HG03066 (cell line): ENCODE measurements around the gene FAM151A.

Experiments
- ATAC-seq: cut with Tn5 transposase; IDR thresholded peaks from one replicate; pipeline ENCODE4 v1.9.1; 2021; ENCODE audit warnings: low read depth; ENCODE audit not compliant: unreplicated experiment

FAM151A gene

DNA sequence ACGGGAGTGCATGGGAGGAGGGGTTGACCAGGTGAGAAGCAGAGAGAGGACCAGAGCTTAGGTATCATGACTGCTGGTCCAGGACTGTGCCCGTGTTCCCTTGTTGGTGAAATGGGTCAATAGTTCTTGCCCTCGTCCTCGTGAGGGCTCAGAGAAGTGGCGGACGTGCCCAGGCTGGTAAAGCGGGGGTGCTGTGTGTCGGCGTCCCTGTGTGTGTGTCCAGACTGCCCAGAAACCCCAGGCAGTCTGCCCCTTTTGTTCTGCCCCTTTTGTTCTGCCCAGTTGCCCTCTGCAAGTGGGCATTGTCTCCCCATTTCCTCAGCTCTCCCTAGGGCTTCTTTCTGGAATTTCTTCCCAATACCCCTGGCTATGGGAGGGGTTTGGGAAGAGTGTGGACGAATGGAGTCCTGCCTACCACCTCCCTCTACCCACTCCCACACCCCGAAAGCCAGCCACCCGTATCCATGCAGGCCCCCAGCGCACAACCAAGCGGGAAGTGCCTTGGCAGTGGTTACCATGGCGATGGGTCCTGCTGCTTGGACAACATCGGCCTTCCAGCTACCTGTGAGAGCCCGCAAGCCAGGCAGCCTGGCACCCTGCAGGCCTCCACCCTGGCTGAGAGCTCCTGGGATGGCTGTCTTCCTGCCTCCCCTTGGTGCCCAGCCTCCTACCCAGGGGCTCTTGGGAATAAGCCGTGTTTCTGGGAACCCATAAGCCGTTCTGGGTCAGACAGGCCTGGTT lies 40.6 kb downstream of the FAM151A start:
- ATAC-seq: no peak

DNA sequence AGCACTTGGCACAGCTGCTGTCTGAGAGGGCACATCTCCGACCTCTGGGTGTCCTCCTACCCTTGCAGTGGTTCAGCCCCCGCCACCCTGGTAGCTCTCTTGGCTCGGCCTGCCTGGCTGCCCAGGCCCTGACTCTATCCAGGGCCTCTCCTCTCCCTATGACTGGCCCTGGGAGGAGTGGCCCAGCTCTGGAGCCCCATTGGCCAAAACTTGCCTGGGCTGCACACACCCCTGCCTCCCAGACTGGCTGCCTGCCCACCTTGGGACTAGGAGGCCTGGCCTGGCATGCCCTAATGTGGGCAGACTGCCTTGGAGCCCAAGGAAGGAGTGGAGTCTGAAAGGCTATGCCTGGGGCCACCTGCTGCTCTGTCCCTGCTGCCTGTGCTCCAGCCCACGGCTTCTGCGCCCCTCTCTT lies 41.7 kb downstream of the FAM151A start:
- ATAC-seq: no peak

DNA sequence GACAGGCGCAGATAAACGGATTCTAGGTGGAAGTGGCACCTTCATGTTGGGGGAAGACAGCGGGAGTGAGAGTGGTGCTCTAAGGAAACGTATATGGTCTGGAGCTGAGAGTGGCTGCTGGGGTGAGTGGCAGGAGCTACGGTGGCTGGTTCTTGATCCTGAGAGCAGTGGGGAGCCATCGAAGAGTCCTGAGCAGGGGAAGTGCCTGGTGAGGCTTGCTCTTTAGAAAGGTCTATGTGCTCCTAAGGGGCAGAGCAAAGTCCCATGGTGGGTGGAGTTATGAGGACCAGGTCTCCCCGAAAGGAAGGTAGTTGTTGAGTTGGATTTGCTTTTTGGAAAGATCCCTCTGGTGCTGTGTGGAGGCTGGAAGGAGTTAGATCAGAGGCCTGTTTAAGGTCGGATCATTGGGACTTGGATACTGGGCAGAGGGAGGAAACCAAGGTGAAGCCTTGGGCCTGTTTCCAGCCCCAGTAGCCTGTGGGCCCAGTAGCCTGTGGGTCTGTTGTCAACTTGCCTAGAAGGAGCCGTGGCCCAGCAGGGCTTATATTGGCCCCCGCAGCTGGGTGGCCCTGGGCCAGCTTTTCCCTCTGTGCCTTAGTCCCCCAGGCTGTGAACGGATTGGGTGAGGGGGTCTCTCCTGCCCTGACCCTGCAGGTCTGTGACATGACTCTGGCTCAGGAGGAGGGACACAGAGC lies 42.3 kb downstream of the FAM151A start:
- ATAC-seq: no peak

DNA sequence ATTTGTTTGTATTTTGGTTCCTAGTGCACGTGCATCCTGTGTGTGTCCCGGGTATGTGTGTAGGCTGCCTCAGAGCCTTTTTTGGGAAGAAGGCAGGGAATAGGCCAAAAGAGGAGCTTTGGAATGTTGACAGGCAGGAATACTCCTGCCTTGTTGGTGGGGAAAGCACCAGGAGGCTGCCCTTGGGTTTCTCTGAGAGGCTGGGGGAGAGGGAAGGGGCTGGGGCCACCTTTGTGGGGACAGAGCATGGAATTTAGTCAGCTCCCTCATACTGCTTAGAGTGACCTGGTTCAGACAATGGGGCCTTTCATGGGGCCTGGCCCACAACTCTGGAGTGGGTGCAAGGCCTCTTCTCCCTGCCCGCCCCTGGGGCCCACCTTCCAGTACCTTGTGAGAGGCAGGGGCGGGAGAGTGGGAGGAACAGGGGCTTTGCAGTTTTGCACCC lies 44.0 kb downstream of the FAM151A start:
- no peak for ATAC-seq

DNA sequence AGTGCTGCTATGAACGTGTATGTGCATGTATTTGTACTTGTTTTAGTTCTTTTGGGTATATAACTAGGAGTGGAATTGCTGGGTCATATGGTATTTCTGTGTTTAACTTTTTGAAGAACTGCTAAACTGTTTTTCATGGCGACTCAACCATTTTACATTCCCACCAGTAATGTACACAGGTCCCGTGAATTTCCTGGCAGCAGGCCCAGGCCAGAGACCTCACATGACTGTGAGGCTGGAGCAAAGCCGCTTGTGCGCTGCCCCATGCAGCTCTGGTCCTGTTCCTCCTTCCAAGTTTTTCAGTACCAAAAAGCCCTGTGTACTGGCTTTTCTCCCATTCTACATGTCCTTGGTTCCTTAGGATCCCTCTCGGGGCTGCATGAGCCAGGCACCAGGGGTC lies 45.7 kb downstream of the FAM151A start:
- no peak for ATAC-seq

DNA sequence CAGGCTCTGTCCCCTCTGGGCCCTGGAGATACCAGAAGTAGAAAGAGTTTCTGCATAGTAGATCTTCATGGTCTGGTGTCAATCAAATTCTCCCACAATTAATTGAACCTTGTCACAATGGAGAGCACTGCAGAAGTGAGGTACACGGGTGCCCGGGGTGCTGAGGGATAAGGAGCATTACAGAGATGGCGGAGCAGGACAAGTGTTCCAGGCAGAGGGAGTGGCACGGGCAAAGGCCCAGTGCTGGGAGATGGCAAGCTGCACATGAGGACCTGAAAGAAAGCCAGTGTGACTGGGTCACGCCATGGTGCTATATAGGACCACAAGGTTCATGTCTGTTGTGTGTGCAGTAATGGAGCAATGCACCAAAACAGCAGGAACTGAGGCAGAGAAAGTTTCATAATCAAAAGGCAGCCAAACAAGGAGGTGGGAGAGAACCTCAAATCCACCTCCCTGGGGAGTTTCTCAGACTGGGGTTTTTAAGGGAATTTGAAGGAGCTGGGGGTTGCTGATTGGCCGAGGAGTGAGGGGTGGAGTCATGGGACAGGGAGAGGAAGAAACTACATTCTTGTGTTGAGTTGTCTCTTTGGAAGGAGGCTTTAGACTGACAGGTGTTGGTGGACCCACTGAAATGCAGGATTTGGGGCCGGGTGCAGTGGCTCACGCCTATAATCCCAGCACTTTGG lies 47.6 kb downstream of the FAM151A start:
- ATAC-seq: no peak

DNA sequence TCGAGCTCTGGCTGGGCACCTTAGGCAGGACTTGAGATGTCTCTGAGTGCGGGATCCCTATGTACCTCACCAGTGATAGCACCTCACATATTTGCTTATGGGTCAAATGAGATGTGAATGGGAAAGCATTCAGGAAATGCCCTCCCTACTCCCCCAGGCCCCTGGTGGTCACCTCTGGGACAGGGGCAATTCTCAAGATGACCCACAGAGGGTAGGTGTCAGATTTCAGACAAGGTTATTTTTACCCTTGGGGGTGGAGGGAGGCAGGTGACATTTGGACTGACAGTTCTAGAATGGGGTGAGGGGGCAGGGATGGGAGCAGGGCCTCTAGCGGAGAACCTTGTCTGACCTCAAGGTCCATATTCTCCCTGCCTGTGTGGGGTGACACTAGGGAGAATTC lies 48.2 kb downstream of the FAM151A start:
- no peak for ATAC-seq

DNA sequence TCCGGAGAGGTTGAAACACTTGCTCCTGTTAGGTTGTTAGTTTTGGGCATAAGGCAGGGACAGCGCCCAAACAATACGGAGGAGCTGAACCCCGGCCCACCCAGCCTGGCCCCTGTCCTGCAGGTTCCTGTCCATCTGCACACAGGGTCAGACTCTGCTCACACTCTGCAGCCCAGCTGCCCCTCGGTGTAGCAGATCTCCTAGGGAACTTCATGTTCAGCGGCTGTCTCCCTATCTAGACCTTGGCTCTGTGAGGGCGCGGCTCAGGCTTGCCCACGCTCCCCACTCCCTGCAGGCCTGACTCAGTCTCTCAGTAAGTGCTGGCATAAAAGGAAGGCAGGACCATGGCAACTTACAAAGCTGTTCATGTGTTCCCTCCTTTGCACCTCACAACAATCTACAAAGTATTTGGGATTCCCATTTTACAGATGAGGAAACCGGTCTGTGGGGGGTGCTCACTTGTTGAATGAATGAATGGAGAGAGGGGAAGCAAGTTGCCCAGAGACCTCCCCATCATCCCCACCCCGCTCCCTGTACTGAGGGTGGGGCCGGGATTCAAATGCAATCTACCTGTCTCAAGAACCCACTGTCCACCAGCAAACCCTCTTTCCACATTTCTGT lies 49.1 kb downstream of the FAM151A start:
- no peak for ATAC-seq

DNA sequence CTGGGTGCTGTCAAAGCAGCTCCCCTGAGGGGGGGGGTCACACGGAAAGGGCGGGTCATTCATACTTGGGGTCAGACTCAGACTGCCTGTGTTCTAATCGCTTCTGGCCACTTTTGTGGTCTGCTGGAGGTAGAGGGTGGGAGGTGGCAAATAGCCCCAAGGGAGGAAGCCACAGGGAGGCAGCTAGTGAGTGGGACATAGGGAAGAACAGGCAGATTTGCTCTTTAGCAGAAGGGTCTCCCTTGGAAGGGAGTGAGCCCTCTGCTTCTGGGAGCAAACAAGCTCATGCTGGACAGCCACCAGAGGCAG lies 50.8 kb downstream of the FAM151A start:
- no peak for ATAC-seq

DNA sequence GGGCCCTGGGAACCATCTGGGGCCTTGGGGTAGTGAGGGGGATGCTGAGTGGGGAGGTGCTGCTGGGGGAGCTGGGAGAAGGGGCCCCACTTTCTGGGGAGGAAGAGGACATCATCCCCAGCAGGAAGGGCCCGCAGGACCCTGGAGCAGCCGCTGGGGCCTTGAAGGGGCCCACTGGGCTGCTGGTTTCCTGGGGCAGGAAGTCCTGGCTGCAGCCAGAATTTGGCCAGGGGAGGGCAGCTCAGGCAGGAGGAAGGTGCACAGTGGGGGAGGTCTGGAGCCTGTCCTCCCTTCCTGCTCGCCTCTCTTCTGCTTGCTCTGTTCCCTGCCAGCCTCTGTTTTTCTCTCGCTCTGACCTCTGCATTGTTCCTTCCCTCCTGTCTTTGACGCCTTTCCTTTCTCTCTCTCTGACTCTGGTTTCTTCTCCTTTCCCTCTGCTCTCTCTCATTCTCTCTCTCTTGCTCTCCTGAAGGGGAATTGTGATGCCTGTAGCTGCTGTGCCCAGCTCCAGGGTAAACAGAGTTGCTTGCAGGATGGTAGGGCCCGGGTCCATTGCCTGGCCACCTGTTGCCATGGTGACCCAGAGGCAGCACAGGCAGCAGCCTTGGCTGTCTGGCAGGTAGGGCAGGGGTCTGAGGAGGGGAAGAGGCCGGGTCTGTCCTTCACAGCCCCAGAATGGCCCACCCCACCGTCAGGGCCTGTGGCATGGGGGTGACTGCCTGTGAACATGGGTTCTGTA lies 51.4 kb downstream of the FAM151A start:
- ATAC-seq: no peak

DNA sequence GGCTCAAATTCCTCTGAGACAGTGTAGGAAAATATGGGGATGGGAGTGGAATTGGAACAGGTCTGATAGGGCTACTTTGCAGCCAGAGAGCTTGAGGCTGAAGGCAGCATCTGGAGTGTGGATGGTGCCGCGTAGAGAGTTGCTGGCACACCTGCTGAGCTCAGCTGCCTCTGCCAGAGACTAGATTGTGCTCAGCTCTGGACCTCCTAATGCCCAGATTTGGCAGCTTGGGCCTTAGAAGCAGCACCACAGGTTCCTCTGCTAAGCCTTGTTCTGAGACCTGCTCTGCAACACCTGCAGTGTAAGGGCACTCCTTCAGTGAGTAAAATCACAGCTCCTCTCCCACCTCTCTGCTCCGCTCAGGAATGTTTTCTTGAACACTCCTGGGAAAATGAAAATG lies 52.0 kb downstream of the FAM151A start:
- no peak for ATAC-seq

DNA sequence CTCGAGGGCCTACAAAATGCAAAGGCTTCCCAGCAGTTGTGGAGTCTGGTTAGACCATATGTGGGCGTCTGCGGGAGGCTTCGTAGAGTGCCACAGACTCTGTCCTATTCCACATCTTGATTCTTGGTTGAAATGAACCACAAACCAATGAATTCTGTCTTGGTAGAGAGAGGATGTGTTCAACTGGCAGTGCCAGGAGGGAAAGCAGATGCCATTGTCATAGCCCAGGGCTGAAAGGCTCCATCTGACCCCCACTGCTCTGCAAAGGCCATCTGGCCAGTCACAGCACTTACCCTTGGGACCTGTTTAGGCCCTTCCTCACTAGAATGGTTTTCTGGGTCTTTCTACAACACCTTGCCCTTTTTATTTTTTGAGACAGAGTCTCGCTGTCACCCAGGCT lies 53.2 kb downstream of the FAM151A start:
- ATAC-seq: no peak

DNA sequence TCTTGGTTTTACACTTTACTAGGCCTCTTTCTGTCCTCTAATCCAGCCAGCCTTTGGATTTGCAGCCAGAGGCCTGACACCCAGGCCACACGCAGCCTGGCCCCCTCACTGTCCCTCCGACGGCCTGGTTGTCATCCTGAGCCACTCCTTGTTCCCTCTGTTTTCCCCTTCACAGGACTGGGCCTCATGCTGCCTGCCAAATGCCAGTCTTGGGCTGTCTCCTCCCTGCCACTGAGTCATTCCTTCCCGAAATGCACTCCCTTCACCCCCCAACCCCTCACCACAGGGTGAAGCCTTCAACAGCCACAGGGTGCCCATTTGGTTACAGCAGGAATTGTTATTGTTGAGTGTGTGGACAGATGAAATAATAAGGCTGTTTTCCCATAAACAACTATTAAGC lies 54.0 kb downstream of the FAM151A start:
- ATAC-seq: no peak

DNA sequence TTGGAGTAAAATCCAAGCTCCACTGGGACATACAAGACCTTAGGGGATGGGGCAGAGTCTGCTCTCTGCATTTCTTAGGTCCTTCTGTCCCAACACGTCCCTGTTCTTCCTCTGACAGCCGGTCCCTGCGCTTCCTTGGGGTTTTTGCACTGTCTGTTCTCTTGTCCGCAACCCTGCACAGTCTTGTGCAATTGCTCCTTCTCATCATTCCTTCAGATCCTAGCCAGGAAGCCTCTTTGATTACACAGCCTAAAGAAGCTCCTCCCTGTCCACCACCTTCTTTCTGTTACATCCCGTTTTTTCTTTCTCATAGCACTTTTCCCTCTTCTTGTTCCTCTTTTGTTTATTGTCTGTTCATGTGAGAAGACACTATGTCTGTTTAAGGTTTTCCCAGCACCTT lies 55.4 kb downstream of the FAM151A start:
- ATAC-seq: no peak

DNA sequence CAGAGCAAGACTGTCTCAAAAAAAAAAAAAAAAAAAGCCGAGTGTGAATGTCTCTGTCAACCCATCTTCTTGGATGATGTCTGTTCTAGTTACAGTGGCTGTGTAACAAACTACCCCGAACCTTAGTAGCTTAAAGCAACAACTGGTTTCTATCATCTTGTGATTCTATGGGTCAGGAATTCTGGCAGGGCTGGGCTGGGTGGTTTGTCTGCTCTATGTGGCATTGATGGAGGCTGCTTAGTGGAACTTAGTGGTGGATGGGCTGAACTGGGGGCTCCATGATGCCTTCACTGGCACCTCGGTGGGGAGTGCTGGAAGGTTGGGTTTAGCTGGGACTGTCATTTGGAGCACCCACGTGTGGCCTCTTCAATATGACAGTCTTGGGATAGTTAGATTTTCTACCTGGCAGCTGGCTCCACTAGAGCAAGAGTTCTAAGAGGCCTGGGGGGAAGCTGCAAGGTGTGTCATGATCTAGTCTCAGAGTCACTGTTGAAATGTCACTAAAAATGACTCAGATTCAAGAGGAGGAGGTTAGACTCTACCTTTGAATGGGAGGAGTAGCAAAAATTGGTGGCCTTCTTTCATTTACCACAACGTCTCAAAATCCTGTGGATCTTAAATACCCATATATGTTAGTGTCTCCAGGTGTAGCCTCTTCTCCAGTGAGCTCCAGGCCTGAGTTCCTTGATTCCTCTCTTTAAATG lies 56.7 kb downstream of the FAM151A start:
- ATAC-seq: no peak

DNA sequence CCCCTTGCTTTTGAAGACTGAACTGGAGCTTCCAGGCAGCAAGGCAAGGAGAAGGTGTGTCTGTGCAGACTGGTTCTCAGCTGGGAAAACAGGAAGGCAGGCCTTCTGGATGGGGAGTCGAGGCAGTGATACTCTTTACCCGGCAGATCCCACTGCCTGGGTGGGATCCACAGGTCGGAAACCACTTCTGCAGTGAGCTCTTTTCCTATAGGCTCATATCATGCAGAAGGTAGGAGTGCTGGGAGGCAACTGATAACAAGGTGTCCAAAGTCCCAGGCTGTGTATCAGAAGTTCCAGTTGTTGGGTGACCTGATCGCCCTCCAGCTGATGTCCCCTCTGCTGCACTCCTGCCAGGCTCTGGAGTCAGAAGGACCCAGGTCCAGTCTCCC lies 58.2 kb downstream of the FAM151A start:
- ATAC-seq: no peak

DNA sequence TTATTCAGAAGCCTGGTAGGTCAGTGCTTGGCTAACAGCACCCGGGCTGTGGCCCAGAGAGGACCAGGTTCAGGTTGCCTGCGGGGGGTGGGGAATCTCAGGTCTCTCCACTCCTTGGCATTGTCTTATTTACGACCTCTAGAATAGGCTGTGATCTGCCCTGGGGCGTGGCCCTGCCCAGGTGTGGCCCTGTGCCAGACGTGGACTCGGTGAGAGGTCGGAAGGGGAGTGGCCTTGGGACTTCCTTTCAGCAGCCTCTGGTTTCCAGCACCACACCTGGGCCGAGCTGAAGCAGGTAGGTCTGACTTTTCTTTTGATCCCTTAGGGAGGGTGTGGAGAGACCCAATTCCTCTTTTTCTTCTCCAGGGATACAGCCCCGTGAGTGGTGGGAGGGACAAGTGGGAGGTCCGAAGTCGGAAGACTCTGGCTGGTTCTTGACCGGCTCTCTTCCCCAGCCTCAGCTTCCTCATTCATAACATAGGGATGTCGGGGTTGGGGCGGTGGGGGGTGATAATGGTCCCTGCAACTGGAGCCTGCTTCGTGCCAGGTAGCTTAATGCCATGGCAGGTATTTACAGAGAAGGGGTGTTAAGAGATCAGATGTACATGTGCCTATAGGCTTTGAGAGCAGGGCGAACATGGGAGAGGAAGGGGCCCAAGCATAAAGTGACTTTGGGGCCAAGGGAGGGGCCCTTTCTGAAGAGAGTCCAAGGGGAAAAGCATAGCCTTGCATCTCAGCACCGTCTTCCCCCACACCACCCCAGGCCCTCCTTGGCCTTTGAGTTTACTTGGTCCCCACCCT lies 58.8 kb downstream of the FAM151A start:
- no peak for ATAC-seq

DNA sequence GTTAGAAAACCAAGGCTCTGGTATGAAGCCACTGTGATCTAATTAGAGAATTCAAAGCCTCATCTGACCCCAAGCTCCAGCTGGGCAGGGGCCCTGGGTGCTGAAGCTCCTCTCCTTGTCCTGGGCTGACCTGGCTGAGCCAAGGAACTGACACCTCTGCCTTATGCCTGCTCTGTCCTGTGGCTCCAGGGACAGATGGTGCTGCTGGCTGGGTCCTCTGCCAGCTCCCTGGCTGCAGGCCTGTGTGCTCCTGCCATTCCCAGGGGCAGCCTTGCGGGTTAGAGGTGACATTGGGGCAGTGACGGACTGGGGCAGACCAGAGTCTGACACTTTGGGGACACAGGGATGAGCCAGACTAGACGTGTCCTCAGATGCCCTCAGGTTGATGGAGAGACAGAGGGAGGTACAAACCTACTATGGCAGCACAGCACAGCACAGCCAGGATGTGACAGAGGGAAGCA lies 63.5 kb downstream of the FAM151A start:
- ATAC-seq: no peak
